ENCODE measurements around the gene NUP188.

The NUP188 gene, protein sequence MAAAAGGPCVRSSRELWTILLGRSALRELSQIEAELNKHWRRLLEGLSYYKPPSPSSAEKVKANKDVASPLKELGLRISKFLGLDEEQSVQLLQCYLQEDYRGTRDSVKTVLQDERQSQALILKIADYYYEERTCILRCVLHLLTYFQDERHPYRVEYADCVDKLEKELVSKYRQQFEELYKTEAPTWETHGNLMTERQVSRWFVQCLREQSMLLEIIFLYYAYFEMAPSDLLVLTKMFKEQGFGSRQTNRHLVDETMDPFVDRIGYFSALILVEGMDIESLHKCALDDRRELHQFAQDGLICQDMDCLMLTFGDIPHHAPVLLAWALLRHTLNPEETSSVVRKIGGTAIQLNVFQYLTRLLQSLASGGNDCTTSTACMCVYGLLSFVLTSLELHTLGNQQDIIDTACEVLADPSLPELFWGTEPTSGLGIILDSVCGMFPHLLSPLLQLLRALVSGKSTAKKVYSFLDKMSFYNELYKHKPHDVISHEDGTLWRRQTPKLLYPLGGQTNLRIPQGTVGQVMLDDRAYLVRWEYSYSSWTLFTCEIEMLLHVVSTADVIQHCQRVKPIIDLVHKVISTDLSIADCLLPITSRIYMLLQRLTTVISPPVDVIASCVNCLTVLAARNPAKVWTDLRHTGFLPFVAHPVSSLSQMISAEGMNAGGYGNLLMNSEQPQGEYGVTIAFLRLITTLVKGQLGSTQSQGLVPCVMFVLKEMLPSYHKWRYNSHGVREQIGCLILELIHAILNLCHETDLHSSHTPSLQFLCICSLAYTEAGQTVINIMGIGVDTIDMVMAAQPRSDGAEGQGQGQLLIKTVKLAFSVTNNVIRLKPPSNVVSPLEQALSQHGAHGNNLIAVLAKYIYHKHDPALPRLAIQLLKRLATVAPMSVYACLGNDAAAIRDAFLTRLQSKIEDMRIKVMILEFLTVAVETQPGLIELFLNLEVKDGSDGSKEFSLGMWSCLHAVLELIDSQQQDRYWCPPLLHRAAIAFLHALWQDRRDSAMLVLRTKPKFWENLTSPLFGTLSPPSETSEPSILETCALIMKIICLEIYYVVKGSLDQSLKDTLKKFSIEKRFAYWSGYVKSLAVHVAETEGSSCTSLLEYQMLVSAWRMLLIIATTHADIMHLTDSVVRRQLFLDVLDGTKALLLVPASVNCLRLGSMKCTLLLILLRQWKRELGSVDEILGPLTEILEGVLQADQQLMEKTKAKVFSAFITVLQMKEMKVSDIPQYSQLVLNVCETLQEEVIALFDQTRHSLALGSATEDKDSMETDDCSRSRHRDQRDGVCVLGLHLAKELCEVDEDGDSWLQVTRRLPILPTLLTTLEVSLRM (N-terminal part only)

DNA sequence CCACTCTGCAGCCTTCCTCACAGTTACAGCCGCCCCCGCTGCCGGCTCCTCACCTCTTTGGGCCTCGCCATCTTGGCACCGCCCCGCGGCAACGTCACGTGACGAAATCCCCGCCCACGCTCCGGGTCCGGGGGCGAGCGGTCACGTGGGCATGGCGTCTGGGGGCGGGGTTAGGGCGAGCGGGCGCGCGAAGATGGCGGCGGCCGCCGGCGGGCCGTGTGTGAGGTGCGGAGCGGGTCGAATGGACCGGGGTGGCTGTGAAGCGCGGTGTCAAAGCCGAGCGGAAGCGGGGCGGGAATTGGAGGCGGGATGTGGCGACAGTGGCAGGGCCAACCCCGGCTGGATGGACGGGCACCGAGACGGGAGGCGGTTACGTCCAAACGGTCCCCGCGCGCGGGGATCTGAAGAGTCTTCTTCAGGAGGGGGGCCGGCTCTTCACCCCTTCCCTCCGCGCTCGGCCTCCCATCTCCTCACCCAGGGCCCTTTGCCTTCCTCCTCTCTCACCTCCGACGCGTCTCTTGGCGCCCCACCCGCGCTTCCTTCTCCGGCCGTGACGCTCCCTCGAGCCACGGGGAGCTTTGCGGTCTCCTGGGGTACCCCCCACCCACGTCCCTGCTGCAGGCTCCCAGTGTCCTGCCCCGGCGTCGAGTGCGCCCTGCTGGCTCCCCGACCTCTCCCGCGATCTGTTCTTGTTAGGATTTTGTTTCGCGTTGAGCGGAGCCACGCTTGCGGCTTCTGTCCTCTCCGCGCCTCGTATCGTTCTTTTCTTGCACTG lies at the start of gene NUP188, which contains the start of gene DOLK:
NUP188 (plus strand) TSS at position 173 of the 775 bp plus-strand sequence; CDS start at position 194, 21 bp downstream.
DOLK (minus strand) TSS at position 77 of the 775 bp plus-strand sequence. CDS start 300 bp downstream, outside the sequence.
- DNase-seq (ENCODE audit: low spot score) = peak; percentile 98
- Mint-ChIP-seq H3K36me3 (ENCODE audit: low read depth) (peaks cover 23% of the 10 kb centered on the region), H3K4me3 (peak within 1 kb of the TSS; percentile 94), H3K9me3 (no peaks in the 10 kb centered on the region), H3K4me1 (ENCODE audit: low read depth) (peaks cover 23% of the 10 kb centered on the region), H3K27me3 (ENCODE audit: low read depth) (no peaks in the 10 kb centered on the region), H3K27ac (peak within 1 kb of the TSS; percentile 94)

- no peak for DNase-seq (ENCODE audit: low spot score)
- peaks cover 57% of the 10 kb centered on the region for H3K4me1 Mint-ChIP-seq (ENCODE audit: low read depth)
- peak overlapping the region; percentile 71 for H3K4me3 Mint-ChIP-seq
- H3K27ac Mint-ChIP-seq = peak overlapping the region; percentile 93
- H3K36me3 Mint-ChIP-seq (ENCODE audit: low read depth) = peaks cover 59% of the 10 kb centered on the region
- H3K9me3 Mint-ChIP-seq = no peaks in the 10 kb centered on the region
- H3K27me3 Mint-ChIP-seq (ENCODE audit: low read depth) = no peaks in the 10 kb centered on the region
Observed at GRCh38 chr9:128898382-128898781, 49.1 kb upstream of the NUP188 start.

DNA sequence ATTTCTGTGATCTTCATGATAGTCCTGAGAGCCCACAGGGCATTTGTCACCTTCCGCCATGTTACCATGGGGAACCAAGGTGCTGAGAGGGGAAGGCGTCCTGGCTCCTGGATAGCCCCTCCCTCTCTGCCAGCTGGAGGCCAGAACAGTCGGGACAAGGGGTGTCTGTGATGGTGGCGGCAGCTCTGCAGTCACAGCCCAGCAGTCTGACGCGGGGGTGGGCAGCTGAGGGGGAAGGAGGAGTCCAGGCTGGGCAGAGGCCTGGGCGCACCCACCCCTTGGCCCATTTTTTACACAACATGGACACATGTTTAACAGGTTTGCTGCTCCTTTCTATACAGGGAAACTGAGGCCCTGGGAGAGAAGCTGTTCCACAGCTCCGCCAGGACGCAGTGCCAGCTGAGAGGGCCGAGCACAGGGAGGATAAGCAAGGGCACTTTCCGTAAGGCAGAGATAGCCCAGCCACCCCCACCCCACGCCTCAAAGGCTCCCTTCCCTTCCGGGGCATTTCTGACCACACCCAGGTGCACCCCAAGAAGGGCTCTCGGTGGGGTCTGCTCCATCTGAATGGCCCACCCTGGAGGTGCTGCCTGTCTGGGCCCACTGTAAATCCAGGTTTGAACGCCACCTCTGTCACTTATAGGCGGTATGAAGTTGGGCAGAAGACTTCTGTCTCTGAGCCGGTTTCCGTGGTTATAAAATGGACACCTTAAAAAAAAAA lies 48.5 kb upstream of the NUP188 start:
- Mint-ChIP-seq H3K4me1 (ENCODE audit: low read depth) (peaks cover 60% of the 10 kb centered on the region), H3K4me3 (peak overlapping the region; percentile 80), H3K36me3 (ENCODE audit: low read depth) (peaks cover 59% of the 10 kb centered on the region)

GRCh38 chr9:128899566-128900322 lies 47.8 kb upstream of the NUP188 start:
- peaks cover 61% of the 10 kb centered on the region for H3K4me1 Mint-ChIP-seq (ENCODE audit: low read depth)
- peak overlapping the region; percentile 80 for H3K4me3 Mint-ChIP-seq
- peak overlapping the region; percentile 93 for H3K27ac Mint-ChIP-seq
- no peaks in the 10 kb centered on the region for H3K27me3 Mint-ChIP-seq (ENCODE audit: low read depth)
- H3K9me3 Mint-ChIP-seq = no peaks in the 10 kb centered on the region
- peak; percentile 43 for DNase-seq (ENCODE audit: low spot score)
- peaks cover 55% of the 10 kb centered on the region for H3K36me3 Mint-ChIP-seq (ENCODE audit: low read depth)

More for the DNA sequence above, 48.5 kb upstream of the NUP188 start:
- peak overlapping the region; percentile 93 for H3K27ac Mint-ChIP-seq
- no peaks in the 10 kb centered on the region for H3K9me3 Mint-ChIP-seq
- H3K27me3 Mint-ChIP-seq (ENCODE audit: low read depth) = no peaks in the 10 kb centered on the region
- no peak for DNase-seq (ENCODE audit: low spot score)

DNA sequence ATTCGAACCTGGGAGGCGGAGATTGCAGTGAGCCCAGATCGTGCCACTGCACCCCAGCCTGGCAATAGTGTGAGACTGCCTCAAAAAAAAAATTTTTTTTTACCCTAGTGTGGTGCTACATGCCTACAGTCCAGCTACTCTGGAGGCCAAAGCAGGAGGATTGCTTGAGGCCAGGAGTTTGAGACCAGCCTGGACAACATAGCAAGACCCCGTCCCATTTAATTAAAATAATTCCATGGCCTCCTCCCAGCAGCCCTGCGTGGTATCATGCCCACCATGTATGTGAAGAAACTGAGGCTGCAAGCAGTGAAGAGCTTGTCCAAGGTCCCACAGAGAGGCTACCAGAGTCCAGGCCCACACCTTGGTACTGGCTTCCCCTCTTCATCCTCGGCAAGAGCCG lies 46.1 kb upstream of the NUP188 start:
- Mint-ChIP-seq H3K4me1 (ENCODE audit: low read depth) (peaks cover 56% of the 10 kb centered on the region), H3K9me3 (no peaks in the 10 kb centered on the region), H3K36me3 (ENCODE audit: low read depth) (peaks cover 42% of the 10 kb centered on the region), H3K27me3 (ENCODE audit: low read depth) (no peaks in the 10 kb centered on the region), H3K4me3 (no peak overlapping the region), H3K27ac (peak overlapping the region; percentile 93)
- no peak for DNase-seq (ENCODE audit: low spot score)

GRCh38 chr9:128901822-128902221 lies 45.7 kb upstream of the NUP188 start:
- peak overlapping the region; percentile 91 for H3K27ac Mint-ChIP-seq
- H3K27me3 Mint-ChIP-seq (ENCODE audit: low read depth) = no peaks in the 10 kb centered on the region
- DNase-seq (ENCODE audit: low spot score) = no peak
- H3K4me3 Mint-ChIP-seq = peak overlapping the region; percentile 74
- peaks cover 41% of the 10 kb centered on the region for H3K36me3 Mint-ChIP-seq (ENCODE audit: low read depth)
- peaks cover 58% of the 10 kb centered on the region for H3K4me1 Mint-ChIP-seq (ENCODE audit: low read depth)
- H3K9me3 Mint-ChIP-seq = no peaks in the 10 kb centered on the region

DNA sequence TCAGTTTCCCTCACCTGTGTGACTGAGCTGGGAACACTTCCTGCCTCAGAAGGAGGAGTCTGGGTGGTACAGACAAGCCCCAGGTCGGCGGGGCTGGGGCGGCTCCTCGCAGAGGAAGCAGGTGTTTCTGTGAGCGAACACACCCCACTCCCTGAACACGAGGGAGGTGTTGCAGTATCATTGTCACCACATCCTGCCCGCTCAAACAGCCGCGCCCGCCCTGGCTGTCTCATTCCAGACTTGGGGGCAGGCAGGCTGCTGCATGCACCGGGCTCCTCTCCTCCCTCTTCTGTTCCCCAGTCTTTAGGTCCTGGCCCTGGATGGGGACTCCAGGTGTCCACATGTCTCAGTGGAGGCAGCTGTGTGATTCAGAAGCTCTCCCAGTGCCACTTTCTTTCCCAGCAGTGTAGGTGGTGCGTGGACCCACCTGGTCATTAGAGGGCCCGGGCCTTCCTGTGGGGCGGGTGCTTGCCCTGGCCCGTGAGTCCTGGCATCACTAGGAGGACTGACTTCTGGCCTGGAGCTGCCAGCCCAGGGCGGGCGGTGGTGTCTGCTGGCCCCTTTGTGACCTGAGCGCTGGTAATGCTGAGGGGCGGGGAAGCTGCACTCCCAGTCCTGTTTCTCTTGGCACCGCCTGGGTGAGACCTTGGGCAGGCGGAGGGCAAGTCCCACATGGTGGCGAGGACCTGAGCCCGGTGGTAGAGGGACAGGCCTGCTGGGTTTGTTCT lies 45.0 kb upstream of the NUP188 start:
- H3K9me3 Mint-ChIP-seq = no peaks in the 10 kb centered on the region
- peaks cover 41% of the 10 kb centered on the region for H3K36me3 Mint-ChIP-seq (ENCODE audit: low read depth)
- H3K4me3 Mint-ChIP-seq = peak overlapping the region; percentile 74
- H3K27ac Mint-ChIP-seq = peak overlapping the region; percentile 91
- no peaks in the 10 kb centered on the region for H3K27me3 Mint-ChIP-seq (ENCODE audit: low read depth)
- peaks cover 56% of the 10 kb centered on the region for H3K4me1 Mint-ChIP-seq (ENCODE audit: low read depth)
- peak; percentile 77 for DNase-seq (ENCODE audit: low spot score)

GRCh38 chr9:128903079-128903461 lies 44.4 kb upstream of the NUP188 start:
- no peaks in the 10 kb centered on the region for H3K27me3 Mint-ChIP-seq (ENCODE audit: low read depth)
- no peak for DNase-seq (ENCODE audit: low spot score)
- peaks cover 42% of the 10 kb centered on the region for H3K36me3 Mint-ChIP-seq (ENCODE audit: low read depth)
- H3K9me3 Mint-ChIP-seq = no peaks in the 10 kb centered on the region
- peaks cover 51% of the 10 kb centered on the region for H3K4me1 Mint-ChIP-seq (ENCODE audit: low read depth)
- H3K4me3 Mint-ChIP-seq = peak overlapping the region; percentile 74
- peak overlapping the region; percentile 91 for H3K27ac Mint-ChIP-seq

DNA sequence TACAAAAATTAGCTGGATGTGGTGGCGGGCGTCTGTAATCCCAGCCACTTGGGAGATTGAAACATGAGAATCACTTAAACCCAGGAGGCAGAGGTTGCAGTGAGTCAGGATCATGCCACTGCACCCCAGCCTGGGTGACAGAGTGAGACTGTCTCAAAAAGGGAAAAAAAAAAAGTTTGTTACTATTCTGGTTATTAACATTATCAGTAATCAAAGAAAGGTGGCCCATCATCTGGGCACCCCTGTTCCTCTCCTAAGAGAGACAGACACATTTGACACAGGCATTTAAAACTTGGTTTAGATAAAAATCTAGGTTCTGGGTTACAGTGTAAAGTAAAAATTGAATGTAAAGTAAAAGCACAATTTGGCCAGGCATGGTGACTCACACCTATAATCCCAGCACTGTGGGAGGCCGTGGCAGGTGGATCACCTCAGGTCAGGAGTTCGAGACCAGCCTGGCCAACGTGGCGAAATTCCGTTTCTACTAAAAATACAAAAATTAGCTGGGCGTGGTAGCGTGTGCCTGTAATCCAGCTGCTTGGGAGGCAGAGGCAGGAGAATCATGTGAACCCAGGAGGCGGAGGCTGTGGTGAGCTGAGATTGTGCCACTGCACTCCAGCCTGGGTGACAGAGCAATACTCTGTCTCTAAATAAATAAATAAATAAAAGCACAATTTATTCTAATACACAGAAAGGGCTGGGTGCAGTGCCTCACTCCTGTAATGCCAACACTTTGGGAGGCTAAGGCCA lies 43.5 kb upstream of the NUP188 start:
- Mint-ChIP-seq H3K36me3 (ENCODE audit: low read depth) (peaks cover 42% of the 10 kb centered on the region), H3K4me1 (ENCODE audit: low read depth) (peaks cover 45% of the 10 kb centered on the region), H3K4me3 (peak overlapping the region; percentile 74), H3K9me3 (no peaks in the 10 kb centered on the region), H3K27me3 (ENCODE audit: low read depth) (no peaks in the 10 kb centered on the region), H3K27ac (peak overlapping the region; percentile 91)
- peak; percentile 37 for DNase-seq (ENCODE audit: low spot score)

DNA sequence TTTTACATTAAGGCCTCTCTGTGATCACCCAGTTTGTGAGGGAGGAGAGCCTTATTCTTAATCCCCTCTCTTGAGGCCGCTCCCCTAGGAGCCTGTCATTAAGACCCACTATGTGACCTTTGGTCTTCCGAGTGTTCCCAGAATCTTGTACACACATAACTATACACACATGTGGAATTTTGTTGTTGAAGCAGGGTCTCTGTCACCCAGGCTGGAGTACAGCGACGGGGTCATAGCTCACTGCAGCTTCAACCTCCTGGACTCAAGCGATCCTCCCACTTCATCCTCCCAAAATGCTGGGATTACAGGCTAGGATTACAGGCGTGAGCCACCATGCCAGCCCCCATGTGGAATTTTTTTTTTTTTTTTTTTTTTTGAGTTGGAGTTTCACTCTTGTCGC lies 41.5 kb upstream of the NUP188 start:
- H3K4me1 Mint-ChIP-seq (ENCODE audit: low read depth) = peaks cover 33% of the 10 kb centered on the region
- no peak overlapping the region for H3K27ac Mint-ChIP-seq
- H3K36me3 Mint-ChIP-seq (ENCODE audit: low read depth) = peaks cover 46% of the 10 kb centered on the region

GRCh38 chr9:128906741-128907140 lies 40.8 kb upstream of the NUP188 start:
- H3K4me3 Mint-ChIP-seq = no peak overlapping the region
- H3K9me3 Mint-ChIP-seq = no peaks in the 10 kb centered on the region
- peaks cover 32% of the 10 kb centered on the region for H3K4me1 Mint-ChIP-seq (ENCODE audit: low read depth)
- H3K27me3 Mint-ChIP-seq (ENCODE audit: low read depth) = no peaks in the 10 kb centered on the region
- peak overlapping the region; percentile 70 for H3K27ac Mint-ChIP-seq
- H3K36me3 Mint-ChIP-seq (ENCODE audit: low read depth) = peaks cover 46% of the 10 kb centered on the region
- no peak for DNase-seq (ENCODE audit: low spot score)

More for the DNA sequence above, 41.5 kb upstream of the NUP188 start:
- Mint-ChIP-seq H3K9me3 (no peaks in the 10 kb centered on the region), H3K27me3 (ENCODE audit: low read depth) (no peaks in the 10 kb centered on the region), H3K4me3 (no peak overlapping the region)
- no peak for DNase-seq (ENCODE audit: low spot score)

Measured in T-helper 2 cell treated with Interferon-gamma antibody and Interleukin-4, amounts not matched to agents 5 μg/mL and 100 μg/mL, for 36 hours (primary cell).